ENCODE measurements around the gene ALKBH5.

Gene ALKBH5

GRCh38 chr17:18158022-18158600 lies 25.5 kb upstream of the ALKBH5 start:
- DNase-seq, result peak; percentile 93

DNA sequence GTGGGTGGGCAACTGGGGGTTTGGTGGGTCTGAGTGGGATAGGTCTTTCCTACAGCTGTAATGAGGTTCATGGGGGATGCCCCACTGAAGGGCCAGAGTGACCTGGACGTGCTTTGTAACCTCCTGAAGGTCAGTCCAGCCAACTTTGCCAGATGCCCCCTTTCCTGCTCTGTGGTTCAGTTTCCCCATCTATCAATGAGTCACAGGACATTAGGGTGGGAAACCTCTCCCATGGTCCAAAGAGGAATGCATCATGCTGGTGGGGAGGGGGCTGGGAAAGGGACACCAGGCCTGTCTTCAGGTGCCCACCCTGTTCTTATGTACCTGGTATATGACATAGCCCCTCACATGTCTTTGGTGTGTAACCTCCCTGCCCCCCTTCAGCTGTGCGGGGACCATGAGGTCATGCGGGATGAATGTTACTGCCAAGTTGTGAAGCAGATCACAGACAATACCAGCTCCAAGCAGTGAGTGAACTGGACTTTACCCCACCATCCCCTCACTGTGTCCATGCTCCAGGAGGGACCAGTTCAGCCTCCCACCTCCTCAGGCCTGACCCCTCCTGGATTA lies 24.0 kb upstream of the ALKBH5 start:
- DNase-seq, result no peak

DNA sequence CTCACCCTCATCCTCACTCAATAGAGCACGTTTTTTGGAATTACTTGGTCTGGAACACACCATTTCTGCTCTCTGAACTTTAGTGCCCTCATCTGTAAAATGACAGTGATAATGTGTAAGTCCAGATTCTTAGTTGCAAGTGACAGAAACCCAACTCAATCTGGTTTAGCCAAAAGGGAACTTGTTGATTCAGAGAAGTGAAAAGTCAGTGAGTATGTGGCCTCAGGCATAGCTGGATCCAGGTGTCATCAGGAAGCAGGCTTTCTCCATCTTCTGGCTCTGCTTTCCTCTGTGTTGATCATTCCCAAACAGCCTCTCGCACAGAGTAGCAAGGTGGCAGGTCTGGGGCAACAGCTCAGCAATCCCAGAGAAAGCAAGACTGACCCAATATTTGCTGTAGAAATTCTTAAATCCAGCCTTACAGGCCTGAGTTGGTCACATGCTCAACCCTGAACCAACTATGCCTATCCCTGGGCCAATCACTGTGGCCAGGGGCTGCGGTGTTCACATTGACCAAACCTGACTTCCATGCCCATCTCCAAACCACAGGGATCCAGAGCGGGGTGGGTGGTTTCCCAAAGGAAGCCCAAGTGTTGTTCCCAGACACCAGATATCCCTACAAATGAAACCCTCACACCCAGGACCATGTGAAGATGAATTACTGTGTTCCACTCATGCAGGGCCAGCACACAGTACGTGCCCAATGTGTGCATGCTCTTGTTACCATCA lies 23.3 kb upstream of the ALKBH5 start:
- DNase-seq, result no peak

DNA sequence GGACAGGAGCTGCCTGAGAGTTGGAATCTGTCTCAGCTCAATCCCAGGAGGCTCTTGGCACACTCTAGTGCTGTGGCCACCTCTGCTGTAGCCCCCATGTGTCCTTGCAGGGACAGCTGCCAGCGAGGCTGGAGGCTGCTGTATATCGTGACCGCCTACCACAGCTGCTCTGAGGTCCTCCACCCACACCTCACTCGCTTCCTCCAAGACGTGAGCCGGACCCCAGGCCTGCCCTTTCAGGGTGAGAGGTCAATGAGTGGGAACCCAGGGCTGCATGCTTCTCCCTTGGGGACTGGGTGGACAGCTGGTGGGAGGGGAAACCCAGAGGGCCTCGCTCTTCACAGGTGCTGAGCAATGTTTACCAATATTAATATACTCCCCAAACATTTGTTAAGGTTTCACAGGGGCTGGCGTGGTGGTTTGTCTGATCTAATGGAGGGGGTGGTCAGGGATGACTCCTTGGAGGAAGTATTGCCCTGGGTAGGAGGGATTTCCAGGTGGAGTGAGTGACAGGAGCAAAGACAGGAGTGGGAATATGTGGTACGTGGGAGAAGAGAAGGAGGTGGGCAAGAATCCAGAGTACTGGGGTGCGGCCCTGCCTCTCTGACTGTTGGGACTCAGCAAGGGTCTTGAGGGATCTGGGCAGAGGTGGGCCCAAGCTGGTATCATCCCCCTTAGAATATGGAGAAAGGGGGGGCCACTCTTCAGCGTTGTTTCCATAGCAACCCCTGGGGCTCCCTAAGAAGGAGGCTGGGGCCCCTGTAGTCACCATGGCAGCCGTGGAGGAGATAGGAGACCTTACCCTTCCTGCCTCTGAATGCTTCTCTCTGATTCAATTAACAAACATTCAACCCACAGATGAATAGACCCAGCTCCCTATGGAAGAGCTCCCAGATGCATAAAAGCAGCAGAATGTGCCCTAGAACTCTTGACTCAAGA lies 22.2 kb upstream of the ALKBH5 start:
- DNase-seq, result no peak

DNA sequence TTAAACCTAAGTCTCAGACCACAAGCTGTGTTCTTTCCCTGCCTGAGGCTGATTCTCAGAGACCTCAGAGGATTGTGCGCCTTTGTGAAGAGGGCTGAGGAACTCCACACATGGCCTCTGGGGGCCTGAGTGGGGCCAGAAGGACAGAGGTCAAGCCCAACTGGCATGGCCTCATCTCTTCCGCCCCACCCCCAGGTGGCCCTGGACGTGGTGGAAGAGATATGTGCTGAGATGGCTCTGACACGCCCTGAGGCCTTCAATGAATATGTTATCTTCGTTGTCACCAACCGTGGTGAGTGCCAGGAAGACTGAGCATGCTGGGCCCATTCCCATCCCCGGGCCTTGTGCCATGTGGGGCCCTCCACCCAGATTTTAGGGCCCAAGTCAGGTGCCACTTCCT lies 20.1 kb upstream of the ALKBH5 start:
- no peak for DNase-seq

DNA sequence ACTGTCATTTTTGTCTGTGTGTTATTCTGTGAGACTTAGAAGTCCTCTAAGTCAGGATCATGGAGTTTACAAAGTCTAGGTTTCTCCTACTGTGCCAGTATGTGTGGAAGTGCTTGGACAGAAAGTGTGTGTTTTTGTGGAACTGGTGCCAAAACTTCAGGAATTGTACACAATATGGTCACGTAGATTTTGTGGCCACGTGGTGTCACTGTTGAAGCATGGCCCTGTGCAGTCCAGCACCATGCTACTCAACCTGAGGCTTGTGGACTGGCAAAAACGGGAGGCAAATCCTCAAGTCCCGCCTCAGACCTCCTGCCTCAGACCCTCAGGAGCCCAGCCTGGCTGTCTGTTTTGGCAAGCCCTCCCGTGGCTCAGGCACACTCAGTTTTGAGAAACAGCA lies 16.7 kb upstream of the ALKBH5 start:
- DNase-seq, result no peak

- DNase-seq, result no peak
Measured at GRCh38 chr17:18167421-18167820, 16.2 kb upstream of the ALKBH5 start.

DNA sequence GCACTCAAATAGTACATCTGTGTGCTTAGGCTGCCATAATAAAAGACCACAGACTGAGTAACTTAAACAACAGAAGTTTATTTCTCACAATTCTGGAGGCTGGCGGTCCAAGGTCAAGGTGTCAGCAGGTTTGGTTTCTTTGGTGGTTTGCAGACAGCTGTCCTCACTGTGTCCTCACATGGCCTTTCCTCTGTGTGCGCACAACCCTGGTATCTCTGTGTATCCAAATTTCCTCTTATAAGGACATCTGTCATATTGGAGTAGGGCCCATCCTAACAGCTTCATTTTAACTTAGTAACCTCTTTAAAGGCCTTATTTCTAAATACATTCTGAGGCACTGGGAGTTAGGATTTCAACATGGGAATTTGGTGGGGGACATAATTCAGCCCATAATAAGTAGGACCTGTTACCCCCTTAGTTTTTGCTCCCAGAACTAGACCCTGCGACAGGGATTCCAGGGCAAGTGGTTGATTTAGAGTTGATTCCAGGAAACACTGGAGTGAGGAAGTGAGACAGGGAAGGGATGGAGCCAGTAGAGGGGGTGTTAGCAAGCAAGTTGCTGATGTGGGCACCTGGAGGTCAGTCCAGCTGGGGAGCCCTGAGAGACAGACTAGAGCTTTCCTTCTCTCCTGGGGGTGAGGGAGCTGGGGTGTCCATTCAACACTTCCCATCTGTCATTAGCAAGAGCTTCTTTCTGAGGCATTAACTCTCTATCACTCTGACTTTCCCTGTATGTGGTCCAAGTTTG lies 10.9 kb upstream of the ALKBH5 start:
- DNase-seq, result no peak

DNA sequence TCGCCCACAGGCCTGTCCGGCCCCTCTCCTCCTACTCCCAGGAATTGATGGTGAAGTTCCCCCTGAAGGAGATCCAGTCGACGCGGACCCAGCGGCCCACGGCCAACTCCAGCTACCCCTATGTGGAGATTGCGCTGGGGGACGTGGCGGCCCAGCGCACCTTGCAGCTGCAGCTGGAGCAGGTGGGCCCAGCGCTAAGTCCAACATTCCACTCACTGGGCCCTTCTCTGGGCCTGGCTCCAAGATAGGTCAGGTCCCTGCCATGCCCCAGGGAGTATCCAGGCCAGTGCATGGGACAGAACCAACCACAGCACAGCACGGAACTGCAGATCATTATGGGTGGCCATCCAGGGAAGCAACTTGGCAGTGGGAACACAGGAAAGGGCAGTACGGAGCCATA lies 9.9 kb upstream of the ALKBH5 start:
- no peak for DNase-seq

GRCh38 chr17:18176176-18176575 lies 7.5 kb upstream of the ALKBH5 start:
- DNase-seq, result no peak

- DNase-seq, result no peak
Measured at GRCh38 chr17:18177133-18177532, 6.5 kb upstream of the ALKBH5 start.

DNA sequence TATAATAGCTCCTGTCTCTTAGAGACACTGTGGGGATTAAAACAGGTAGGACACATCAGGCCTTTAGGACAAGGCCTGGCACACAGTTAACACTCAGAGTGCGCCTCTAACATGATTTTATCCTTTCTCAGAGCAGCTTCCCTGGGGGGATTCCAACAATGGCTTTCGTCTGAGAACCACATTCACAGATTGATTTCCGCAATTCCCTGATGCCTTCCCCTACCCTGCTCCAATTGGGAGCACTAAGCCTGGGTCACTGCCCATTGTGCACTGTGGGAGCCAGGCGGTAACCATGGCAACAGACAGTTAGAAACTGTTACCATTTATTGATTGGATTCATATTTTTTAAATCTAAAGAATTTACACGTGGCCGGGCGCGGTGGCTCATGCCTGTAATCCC lies 5.9 kb upstream of the ALKBH5 start:
- DNase-seq, result no peak

DNA sequence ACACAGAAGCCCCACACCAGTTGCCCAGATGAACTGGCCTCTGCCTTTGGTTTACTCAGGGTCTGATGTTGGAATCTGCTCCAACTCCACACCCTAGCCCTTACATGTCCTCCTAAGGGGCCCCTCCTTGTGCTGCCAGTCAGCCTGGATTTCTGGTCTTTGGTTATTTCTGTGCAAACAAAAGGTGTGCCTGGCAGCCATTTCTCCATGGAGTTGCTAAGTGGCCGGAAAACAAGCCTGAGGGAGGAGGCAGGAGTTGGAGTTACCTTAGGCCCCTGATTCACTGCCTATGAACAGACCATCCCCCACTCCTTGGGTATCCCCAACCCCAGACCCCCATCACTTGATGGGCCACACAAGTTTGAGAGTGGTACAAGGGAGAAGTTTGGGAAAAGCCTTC lies 4.4 kb upstream of the ALKBH5 start:
- no peak for DNase-seq

DNA sequence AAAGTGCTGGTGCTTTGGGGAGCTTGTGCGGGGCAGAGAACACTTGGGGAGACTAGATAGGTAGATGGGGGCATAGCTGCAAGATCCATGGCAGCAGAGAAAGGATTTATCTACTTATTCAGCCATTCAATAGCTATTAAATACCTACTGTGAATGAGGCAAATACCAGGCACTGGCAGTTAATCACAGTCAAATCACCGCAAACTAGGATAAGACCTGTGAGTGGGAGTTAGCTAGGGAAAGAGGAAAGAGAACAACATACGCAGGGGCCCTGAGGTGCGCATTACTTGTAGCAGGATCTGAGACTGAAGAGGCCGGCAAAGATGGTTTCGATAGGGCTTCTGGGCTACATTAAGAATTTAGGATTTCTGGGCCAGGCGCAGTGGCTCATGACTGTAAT lies 3.8 kb upstream of the ALKBH5 start:
- no peak for DNase-seq

- no peak for DNase-seq
Measured at GRCh38 chr17:18181358-18181757, 2.3 kb upstream of the ALKBH5 start.

- DNase-seq, result peak; percentile 4
Measured at GRCh38 chr17:18182110-18182977, 1.3 kb upstream of the ALKBH5 start.

- peak; percentile 72 for DNase-seq
Measured at GRCh38 chr17:18182978-18183333, 672 bp upstream of the ALKBH5 start.

DNA sequence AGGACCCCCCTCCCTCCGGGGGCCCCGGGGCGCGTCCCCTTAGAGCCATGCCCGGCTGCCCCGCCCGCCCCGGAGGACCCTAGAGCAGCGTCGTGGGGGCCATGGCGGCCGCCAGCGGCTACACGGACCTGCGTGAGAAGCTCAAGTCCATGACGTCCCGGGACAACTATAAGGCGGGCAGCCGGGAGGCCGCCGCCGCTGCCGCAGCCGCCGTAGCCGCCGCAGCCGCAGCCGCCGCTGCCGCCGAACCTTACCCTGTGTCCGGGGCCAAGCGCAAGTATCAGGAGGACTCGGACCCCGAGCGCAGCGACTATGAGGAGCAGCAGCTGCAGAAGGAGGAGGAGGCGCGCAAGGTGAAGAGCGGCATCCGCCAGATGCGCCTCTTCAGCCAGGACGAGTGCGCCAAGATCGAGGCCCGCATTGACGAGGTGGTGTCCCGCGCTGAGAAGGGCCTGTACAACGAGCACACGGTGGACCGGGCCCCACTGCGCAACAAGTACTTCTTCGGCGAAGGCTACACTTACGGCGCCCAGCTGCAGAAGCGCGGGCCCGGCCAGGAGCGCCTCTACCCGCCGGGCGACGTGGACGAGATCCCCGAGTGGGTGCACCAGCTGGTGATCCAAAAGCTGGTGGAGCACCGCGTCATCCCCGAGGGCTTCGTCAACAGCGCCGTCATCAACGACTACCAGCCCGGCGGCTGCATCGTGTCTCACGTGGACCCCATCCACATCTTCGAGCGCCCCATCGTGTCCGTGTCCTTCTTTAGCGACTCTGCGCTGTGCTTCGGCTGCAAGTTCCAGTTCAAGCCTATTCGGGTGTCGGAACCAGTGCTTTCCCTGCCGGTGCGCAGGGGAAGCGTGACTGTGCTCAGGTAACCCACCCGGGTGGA lies 759 bp downstream of the ALKBH5 start:
- peak; percentile 71 for DNase-seq

DNA sequence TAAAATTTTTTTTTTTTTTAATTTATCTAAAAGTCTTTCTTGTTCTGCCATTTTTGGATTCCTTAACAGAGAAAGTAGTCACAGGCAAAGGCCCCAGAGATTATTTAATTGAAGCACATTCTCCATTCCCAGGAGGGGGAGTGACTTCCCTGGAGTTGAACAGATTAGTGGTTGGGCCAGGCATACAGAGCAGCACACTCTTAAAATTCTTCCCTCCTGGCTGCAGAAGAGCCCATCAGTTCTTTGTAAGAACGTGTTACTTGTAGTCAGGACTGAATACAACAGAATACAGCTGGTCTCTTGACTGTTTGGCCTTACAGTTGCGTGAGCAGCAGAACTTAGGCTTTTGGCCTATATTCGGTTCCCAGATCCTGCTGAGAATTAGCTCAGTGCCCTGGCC lies 1.8 kb downstream of the ALKBH5 start:
- DNase-seq, result no peak

DNA sequence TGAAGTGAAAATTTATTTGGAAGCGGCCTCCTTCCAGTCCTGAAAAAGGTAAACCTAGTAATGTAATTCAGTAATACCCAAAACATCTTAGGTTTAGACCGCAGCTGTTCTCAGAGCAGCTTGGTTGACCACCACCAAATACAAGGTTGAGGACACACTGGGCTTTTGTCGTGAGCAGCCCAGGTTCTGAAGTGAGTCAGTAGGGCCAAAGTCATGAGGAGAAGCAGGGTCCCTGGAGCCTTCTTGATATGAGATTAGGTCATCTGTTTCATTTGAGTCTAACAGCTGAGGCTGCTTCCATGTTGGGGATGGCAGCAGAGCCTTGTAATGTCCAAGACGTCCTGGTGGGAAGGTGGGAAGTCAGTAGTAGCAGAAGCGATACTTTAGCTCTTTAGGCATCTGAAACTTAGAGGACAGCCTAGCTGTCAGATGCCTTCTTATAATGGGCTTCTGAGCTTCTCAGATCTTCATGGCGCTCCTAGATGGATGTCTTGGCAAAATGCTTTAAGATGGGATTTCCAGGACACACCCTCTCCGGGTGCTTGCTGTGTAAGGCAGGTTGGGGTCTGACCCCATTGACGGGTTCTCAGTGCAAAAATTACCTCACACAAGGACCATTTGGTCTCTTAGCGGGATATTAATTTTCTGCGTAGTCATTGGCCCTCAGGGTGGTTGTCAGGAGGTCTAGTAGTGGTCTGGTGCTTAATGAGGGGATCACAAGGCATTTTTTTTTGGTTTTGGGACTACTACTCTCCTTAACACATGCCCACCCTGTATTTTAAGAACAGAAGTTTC lies 2.4 kb downstream of the ALKBH5 start:
- no peak for DNase-seq

Data from T-helper 9 cell (primary cell).